NCI-H748 treated with DMSO at 0.1 percent for 48 hours (cell line): ENCODE measurements around the gene SNRPD1.
"Not testable (repeated sequence)": the region's sequence is repeated elsewhere in the genome, so short reads cannot be mapped to it uniquely, and the experiment has no call there.

ENCODE experiments used
- DNase-seq: peaks from one replicate; lab custom pipeline; 2025; lab: John Stamatoyannopoulos, UW

SNRPD1 gene

GRCh38 chr18:21636769-21637168 is 24.7 kb downstream of the SNRPD1 start:
- no peak for DNase-seq

GRCh38 chr18:21638822-21639221 is 26.7 kb downstream of the SNRPD1 start:
- DNase-seq: no peak

GRCh38 chr18:21640375-21640774 is 28.3 kb downstream of the SNRPD1 start:
- DNase-seq: not testable (repeated sequence)

- DNase-seq: no peak
Measured at GRCh38 chr18:21650311-21650710, 38.2 kb downstream of the SNRPD1 start.

GRCh38 chr18:21652073-21652472 is 40.0 kb downstream of the SNRPD1 start:
- no peak for DNase-seq

- no peak for DNase-seq
Measured at GRCh38 chr18:21653361-21653760, 41.2 kb downstream of the SNRPD1 start.

GRCh38 chr18:21656402-21656801 is 44.3 kb downstream of the SNRPD1 start:
- no peak for DNase-seq

GRCh38 chr18:21660078-21660477 is 48.0 kb downstream of the SNRPD1 start:
- DNase-seq: no peak

- no peak for DNase-seq
Measured at GRCh38 chr18:21662581-21662980, 50.5 kb downstream of the SNRPD1 start.

- no peak for DNase-seq
Measured at GRCh38 chr18:21663578-21663977, 51.5 kb downstream of the SNRPD1 start.

- DNase-seq: no peak
Measured at GRCh38 chr18:21664069-21664468, 52.0 kb downstream of the SNRPD1 start.

GRCh38 chr18:21669736-21670285 is 57.7 kb downstream of the SNRPD1 start:
- DNase-seq: no peak

- DNase-seq: no peak
Measured at GRCh38 chr18:21672521-21673267, 60.6 kb downstream of the SNRPD1 start.

- DNase-seq: not testable (repeated sequence)
Measured at GRCh38 chr18:21675354-21675753, 63.2 kb downstream of the SNRPD1 start.

GRCh38 chr18:21678859-21679258 is 66.7 kb downstream of the SNRPD1 start:
- no peak for DNase-seq

- DNase-seq: no peak
Measured at GRCh38 chr18:21680161-21680560, 68.0 kb downstream of the SNRPD1 start.

- DNase-seq: no peak
Measured at GRCh38 chr18:21682371-21683051, 70.4 kb downstream of the SNRPD1 start.
